GF-D8 (cell line): ENCODE data around the gene KRTAP10-2.
A peak's percentile ranks its signal among the peaks of the same experiment; 100 is the strongest.
"Not testable (repeated sequence)": the region's sequence is repeated elsewhere in the genome, so short reads cannot be mapped to it uniquely, and the experiment has no call there.

ENCODE experiments used
- DNase-seq: peaks from one replicate; lab custom pipeline; 2025; lab: John Stamatoyannopoulos, UW

The KRTAP10-2 gene

DNA sequence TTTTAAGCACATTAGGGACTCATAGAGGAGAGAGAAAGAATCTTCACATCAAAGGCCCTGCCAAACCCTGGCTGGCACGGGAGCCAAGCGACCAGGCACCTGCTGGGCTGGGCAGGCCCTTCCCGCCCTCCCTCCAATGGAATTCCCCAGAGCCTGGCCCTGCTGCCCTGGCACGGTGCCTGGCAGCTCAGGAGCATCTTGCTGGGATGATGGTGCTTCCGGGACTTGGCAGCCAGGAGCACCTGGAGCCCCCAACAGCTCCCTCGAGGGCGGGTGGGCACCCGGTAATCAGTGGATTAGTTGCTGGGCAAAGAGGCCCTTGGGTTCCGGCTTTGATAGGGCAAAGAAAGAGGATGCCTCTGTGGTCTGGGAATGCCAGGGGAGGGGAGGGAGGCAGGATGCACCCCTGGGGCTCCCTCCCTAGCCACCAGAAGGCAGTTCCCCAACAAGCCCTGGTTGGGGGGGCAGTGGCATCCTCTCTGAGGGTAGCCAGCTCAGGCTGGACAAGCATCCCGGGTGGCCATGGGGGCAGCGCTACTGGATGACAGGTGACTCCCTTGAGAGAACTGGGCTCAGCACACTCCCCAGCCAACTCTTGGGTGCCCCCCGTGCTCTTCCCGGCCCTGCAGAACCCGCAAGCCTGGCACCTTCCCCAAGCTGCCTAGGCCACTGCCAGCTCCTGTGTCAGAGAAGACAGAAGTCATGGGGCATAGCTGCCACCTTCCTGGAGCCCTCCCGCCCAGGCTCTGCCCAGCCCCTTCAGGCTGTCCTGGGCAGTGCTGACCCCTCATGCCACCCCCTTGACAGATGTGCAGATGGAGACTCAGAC is 37.7 kb downstream of the KRTAP10-2 start:
- no peak for DNase-seq

DNA sequence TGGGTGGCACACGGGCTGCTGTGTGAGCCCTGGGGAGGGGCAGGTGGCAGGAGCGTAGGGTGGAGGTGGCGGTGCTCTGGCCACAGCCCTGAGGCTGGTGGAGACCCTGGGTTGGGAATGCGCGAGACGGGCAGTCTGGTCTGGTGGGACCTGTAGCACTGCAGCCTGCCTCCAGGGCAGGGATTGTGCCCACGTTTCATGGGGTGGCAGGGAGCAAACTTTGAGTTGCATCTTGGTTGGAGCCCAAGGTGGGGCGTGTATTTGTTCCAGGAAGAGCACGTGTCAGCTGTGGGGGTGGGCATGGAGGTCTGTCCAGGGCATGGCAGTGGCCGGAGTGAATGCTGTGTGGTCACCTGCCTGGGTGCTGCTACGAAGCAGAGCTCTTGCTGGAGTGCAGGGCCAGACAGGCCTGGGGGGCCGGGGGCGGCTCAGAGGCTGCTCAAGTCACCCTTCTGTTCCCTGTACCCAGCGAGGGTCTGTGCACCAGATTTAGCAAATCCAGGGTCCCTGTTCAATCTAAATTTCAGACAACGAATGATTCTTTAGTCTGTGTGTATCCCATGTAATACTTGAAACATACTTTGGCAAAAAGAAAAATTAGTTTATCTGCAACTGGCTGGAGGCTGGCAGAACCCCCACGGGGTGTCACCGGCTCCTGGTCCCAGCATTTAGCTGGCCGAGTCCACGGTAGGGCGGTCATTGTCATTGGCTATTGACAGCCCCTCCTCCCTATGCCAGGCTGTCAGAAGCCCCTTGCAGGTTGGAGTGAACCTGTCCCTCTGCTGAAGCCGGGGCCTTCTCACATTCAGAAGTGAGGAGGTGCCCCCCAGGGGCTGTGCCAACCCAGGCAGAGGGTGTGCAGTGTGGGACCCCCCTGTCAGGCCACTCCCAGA is 38.6 kb downstream of the KRTAP10-2 start:
- DNase-seq = no peak

DNA sequence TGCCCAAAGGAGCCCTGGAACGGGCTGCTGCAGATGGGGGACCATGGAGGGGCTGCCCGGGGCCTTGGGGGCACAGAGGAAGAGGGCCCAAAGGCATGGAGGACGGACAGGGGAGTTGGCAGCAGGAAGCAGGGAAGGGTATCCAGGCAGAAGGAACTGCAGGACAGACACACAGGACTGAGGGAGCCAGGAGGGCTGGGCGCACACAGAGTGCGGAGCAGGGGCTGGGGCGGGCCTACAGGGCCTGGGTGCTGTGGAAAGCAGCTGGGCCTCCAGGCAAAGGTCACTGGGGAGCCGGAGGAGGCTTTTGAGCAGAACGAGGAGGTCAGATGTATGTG is 39.4 kb downstream of the KRTAP10-2 start:
- no peak for DNase-seq

DNA sequence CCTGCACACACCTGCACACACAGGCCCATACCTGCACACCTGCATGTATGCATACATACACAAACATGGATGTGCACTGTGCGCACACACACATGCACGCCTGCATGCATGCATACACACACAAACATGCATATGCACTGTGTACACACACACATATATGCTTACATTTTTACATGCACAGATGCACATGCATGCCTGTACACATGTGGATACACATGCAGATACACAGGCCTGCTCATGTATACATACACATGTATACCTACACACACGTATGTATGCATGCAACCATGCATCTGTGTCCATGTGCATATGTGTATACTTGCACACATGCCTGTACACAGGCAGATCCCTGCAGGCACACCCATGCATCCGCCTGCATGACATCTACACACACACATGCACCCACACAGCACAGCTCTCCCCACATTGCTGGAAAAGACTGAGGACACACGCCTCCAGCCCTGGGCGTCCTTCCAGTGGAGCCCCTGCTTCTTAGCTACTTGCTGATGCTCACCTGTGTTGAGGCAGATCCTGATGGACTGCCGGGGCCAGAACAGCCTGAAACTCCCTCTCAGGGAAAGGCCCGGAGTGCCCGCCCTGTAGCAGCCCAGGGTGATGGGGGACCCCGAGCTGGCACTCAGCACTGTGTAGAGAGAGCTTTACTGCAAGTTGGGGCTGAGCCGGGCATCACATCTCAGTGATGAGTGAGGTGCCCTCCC is 39.9 kb downstream of the KRTAP10-2 start:
- DNase-seq = no peak

DNA sequence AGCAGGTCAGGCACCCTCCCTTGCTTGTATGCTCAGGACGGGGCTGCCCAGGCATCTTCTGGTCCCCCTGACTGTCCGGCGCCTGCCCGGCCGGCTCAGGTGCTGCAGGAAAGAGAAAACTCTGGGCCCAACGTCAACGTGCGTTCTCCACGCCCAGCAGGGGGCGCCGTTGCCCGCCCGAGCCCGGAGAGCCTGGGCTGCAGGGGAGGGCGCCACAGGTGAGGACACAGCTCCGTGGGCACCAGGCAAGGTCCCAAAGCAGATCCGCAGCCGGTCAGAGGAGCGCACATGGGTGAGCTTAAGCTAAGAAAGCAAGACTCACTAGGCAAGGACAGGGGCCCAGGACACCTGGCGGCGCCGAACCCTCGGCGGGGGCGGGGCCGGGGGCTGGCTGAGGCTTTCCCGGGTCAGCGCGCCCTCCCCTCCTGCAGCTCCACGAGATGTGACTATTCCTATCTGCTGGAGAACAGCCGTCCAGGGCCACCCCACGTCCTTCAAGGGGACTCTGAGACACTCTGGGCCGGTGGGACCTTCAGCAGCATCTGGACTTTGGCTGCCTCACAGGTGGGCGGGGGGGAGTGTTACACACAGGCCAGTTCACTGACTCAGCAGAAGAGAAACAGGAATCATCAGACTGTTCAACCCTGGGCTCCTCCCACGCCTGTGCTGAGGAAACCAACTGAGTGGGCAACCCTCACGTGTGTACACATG is 40.6 kb downstream of the KRTAP10-2 start:
- peak; percentile 22 for DNase-seq

DNA sequence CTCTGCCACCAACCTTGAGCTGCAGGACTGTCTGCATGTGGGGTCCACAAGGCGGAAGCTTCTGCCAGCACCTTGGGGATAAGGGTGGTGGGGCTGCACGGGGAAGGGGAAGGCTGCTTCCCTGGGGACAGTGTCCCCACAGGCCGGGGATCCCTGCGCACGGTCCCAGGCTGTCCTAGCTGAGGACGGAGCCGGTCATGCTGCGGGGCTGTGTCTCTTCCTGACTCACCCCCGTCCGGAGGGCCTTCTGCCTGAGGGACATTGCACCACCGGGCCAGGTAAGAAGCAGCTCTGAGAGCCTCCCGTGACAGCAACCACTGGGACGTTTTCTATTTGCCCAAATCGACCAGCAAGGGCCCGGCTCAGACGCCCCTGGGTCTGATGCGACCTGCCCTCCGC is 41.2 kb downstream of the KRTAP10-2 start:
- DNase-seq = no peak

DNA sequence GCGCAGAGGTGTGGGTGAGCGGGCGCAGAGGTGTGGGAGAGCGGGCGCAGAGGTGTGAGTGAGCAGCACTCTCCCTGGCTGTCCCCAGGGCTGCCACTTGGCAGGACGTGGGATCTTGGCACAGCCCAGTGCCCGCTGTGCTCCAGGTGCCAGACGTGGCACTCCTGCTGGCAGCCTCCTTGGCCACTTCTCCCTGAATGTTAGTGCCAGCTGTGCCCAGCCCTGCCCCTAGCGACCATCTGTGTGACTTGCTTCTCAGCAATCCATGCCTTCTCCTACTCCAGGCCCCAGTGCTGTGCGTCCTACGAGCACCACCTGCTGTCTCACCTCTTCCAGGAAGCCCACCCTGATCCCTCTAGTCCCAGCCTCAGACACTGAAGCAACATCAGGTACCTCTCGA is 41.8 kb downstream of the KRTAP10-2 start:
- DNase-seq = peak; percentile 10

DNA sequence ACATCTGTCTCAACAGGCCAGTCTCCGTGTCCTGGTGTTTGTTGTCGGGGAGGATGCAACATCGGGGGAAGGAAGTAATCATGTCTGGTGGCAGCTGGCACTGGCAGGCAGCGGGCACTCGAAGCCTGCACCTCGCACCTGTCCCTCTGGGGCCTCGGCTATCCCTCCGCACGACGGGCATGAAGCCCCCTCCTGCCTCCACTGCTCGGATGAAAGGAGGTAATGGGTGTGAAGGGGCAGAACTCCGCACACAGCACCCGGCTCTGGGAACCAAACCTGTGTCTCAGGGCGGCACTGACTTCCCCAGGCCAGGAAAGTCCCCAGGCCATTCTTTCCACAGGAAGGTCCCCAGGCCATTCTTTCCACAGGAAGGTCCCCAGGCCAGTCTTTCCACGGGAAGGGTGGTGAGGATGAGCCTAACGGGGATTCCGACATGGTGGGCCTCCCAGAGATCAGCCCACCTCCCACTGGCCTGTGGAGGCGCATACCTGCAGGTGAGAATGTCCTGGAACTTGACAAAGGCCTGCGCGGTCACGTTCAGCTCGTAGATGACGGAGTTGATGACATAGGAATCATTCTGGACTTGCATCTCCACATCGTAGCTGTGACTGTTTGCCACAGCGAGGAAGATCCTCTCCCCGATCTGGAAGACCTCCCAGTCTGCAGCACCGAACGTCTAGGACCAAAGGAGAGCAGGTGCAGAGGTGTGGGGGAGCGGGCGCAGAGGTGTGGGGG is 42.4 kb downstream of the KRTAP10-2 start:
- DNase-seq = no peak

DNA sequence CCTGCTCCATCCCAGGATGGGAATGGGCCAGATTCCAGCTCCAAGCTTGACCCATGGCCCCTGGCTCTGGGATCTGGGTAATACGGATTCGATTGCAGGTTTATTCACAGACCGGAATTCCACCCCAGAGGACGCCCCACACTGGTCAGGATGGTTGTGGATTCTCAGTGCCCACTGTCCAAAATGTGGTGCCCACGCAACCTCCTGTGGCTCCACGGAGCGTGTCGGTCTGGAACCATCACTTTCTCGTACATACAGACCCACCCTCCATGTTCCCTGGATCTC is 42.9 kb downstream of the KRTAP10-2 start:
- DNase-seq = no peak

DNA sequence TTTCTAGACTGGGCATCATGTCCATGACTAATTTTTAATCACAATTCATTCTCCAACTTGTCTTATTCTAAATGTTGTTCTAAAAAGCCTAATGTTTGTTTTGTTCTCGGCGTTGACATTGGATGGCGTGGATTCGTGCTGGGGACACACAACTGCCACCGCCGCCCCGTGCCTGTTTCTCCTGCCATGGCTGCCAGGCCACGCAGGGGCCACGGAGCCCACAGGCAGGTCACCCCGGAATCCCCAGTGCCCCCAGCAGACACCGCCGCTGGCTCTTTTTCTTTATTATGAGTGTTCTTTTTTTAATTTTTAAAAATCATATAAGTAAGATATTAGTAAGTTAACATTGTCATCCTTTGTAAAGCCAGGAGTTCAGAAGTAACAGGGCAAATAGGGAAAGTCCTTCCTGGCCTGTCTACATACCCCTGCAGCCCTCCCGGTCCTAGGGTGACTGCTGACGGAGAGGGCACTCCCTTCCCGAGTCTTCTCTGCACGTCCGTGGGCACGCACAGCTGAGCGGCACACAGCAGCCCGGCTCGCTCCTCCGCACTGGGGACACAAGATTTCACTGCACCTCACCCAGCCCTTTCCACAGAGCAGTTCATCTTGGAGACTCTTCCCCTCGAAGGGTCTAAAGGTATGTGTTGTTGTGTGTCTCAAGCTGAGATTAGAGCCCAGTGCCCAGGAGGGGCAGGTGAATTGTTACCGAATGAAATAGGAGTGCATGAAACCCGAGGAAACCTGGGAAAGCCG is 43.5 kb downstream of the KRTAP10-2 start:
- DNase-seq = no peak

DNA sequence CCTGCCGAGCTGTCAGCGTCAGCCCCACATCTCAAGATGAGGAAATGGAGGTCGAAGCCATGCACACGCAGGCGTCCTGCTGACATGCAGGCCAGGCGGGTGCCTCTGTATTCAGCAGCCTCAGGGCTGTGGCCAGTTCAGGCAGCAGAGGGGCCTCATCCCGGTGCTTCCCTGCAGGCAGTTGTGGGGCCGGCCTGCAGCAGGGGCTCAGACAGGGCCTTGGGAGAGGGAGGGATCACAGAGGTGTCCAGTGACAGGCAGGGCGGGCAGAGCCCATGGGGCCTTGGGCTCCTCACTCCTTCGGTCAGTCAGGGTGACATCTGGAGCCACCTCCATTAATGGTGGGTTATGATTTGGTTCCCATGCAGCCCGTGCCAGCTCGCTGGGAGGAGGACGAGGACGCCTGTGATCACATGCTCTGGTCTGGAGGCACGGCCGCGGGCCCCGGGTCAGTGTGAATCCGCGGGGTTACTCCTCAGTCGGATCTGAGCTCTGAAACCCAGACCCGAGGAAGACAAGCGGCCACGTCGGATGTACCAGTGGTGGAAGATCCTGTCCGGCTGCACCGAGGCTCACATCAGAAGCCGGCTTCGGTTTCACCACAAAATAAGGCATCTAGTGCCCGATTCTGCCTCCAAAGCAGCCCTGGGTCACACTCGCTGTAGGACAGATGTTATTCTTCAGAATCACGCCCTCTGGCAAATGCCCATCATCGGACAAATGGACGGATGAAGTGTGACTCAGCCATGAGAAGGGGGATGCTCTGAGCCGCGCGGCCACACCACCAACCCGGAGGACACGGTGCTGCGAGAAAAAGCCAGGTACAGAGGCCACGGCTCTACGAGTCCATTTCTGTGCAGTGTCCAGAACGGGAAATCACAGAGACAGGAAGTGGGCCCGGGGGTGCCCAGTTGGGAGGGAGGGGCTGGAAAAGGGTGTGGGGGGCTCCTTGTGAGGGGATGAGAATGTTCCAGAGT is 44.7 kb downstream of the KRTAP10-2 start:
- DNase-seq = no peak

DNA sequence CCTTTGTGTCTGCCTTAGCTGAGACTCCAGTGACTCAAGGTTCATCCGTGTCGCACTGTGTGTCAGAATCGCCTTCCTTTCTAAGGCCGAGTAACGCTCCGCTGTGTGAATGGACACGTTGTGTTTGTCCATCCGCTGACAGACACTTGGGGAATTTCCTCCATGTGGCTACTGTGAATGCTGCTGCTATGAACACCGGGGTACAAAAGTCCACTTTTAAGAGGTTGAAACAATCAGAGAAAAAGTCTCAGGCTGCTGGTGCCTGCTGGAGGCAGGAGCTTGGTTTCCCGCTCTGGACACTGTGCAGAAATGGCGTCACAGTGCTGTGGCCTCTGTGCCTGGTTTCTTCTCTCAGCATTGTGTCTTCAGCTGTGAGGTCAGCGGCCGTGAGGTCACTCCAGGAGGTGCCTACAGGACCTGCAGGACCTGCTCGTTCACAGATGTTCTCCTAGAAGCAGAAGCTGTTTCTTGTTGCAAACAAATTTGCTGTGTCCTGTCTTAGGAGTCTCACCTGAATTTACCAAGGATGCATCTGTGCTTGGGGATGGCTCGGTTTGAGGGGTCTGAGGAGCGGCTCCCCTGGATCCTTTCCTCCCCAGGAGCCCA is 45.5 kb downstream of the KRTAP10-2 start:
- no peak for DNase-seq

DNA sequence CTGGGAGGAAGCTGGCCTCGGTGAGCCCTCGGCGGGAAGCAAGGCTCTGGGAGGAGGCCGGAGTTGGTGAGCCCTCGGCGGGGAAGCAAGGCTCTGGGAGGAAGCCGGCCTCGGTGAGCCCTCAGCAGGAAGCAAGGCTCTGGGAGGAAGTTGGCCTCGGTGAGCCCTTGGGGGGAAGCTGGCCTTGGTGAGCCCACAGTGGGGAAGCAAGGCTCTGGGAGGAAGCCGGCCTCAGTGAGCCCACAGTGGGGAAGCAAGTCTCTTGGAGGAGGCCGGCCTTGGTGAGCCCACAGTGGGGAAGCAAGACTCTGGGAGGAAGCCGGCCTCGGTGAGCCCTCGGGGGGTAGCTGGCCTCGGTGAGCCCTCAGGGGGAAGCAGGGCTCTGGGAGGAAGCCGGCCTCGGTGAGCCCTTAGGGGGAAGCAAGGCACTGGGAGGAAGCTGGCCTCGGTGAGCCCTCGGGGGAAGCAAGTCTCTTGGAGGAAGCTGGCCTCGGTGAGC is 47.4 kb downstream of the KRTAP10-2 start:
- no peak for DNase-seq

DNA sequence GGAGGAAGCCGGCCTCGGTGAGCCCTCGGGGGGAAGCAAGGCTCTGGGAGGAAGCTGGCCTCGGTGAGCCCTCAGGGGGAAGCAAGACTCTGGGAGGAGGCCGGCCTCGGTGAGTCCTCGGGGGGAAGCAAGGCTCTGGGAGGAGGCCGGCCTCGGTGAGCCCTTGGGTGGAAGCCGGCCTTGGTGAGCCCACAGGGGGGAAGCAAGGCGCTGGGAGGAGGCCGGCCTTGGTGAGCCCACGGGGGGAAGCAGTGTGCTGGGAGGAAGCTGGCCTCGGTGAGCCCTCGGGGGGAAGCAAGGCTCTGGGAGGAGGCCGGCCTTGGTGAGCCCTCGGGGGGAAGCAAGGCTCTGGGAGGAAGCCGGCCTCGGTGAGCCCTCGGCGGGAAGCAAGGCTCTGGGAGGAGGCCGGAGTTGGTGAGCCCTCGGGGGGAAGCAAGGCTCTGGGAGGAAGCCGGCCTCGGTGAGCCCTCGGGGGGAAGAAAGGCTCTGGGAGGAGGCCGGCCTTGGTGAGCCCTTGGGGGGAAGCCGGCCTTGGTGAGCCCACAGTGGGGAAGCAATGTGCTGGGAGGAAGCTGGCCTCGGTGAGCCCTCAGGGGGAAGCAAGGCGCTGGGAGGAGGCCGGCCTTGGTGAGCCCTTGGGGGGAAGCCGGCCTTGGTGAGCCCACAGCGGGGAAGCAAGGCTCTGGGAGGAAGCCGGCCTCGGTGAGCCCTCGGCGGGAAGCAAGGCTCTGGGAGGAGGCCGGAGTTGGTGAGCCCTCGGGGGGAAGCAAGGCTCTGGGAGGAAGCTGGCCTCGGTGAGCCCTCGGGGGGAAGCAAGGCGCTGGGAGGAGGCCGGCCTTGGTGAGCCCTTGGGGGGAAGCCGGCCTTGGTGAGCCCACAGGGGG is 48.1 kb downstream of the KRTAP10-2 start:
- DNase-seq = not testable (repeated sequence)

DNA sequence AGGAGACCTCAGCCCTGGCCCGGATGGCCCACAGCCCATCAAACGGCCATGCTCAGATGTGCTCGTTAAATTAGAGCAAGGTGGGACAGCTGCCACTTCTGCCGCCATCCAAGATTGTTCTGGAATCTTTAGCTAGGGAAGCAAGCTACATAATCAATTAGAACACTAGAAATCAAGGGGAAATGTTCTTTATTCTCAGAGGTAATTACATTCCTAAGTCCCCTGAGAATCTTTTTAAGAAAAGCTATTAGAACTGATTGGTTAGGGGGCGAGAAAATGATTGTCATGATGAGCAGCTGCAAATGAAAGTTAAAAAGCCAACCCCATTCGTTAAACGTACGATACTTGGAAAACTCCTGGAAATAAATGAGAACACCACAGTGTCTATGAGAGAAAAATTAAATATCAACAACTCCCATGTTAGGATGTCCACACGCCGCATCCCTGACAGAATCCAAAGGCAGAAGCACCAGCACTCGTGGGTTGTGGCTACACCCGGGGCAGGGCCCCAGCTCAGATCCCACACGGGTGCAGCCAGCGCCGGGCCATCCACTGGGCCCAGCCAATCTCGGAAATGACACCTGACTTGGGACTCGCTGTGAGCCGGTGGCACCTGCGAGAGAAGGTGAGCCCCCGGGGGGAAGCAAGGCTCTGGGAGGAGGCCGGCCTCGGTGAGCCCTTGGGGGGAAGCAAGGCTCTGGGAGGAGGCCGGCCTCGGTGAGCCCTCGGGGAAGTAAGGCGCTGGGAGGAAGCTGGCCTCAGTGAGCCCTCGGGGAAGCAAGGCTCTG is 48.9 kb downstream of the KRTAP10-2 start:
- no peak for DNase-seq
